HG03039 (cell line): ENCODE measurements around the gene CYB5R4.

Experiments used
- ATAC-seq: cut with Tn5 transposase; IDR thresholded peaks from one replicate; pipeline ENCODE4 v1.9.1; 2021; ENCODE audit warnings: mild to moderate bottlenecking, moderate library complexity; ENCODE audit not compliant: unreplicated experiment

The CYB5R4 gene

GRCh38 chr6:83859410-83860358, at the start of gene CYB5R4:
CYB5R4 (plus strand) TSS chr6:83859689; CDS start chr6:83859783, 94 bp downstream.
- peak; percentile 99 for ATAC-seq

GRCh38 chr6:83812595-83812994, 46.9 kb upstream of the CYB5R4 start:
- no peak for ATAC-seq

- no peak for ATAC-seq
Measured at GRCh38 chr6:83815631-83816272, 43.7 kb upstream of the CYB5R4 start.

- no peak for ATAC-seq
Measured at GRCh38 chr6:83822629-83823169, 36.8 kb upstream of the CYB5R4 start.

- ATAC-seq: no peak
Measured at GRCh38 chr6:83824388-83824801, 35.1 kb upstream of the CYB5R4 start.

- ATAC-seq: no peak
Measured at GRCh38 chr6:83824831-83825230, 34.7 kb upstream of the CYB5R4 start.

GRCh38 chr6:83827050-83827449, 32.4 kb upstream of the CYB5R4 start:
- no peak for ATAC-seq

- ATAC-seq: no peak
Measured at GRCh38 chr6:83838727-83839126, 20.8 kb upstream of the CYB5R4 start.

GRCh38 chr6:83844170-83844569, 15.3 kb upstream of the CYB5R4 start:
- ATAC-seq: no peak

- ATAC-seq: no peak
Measured at GRCh38 chr6:83846291-83846690, 13.2 kb upstream of the CYB5R4 start.

GRCh38 chr6:83847179-83847578, 12.3 kb upstream of the CYB5R4 start:
- peak; percentile 95 for ATAC-seq

- ATAC-seq: no peak
Measured at GRCh38 chr6:83849127-83849526, 10.4 kb upstream of the CYB5R4 start.

- no peak for ATAC-seq
Measured at GRCh38 chr6:83849610-83850009, 9.9 kb upstream of the CYB5R4 start.

GRCh38 chr6:83852528-83853177, 6.8 kb upstream of the CYB5R4 start:
- no peak for ATAC-seq

GRCh38 chr6:83853178-83854000, 6.1 kb upstream of the CYB5R4 start, which contains the start of gene RIPPLY2:
RIPPLY2 (plus strand) TSS chr6:83853360; CDS start chr6:83853417, 57 bp downstream.
- ATAC-seq: no peak

- ATAC-seq: no peak
Measured at GRCh38 chr6:83854001-83854501, 5.4 kb upstream of the CYB5R4 start.

GRCh38 chr6:83854766-83855165, 4.7 kb upstream of the CYB5R4 start:
- no peak for ATAC-seq

GRCh38 chr6:83860359-83860755, 868 bp downstream of the CYB5R4 start:
- no peak for ATAC-seq

GRCh38 chr6:83860782-83861495, 1.4 kb downstream of the CYB5R4 start:
- ATAC-seq: no peak
